HS-27A (cell line): ENCODE measurements around the gene AFAP1.

Source experiments
- DNase-seq: peaks from one replicate; pipeline ENCODE4 v3.0.0-alpha.2; 2012; ENCODE audit warnings: low read depth, missing footprints

Gene AFAP1

DNA sequence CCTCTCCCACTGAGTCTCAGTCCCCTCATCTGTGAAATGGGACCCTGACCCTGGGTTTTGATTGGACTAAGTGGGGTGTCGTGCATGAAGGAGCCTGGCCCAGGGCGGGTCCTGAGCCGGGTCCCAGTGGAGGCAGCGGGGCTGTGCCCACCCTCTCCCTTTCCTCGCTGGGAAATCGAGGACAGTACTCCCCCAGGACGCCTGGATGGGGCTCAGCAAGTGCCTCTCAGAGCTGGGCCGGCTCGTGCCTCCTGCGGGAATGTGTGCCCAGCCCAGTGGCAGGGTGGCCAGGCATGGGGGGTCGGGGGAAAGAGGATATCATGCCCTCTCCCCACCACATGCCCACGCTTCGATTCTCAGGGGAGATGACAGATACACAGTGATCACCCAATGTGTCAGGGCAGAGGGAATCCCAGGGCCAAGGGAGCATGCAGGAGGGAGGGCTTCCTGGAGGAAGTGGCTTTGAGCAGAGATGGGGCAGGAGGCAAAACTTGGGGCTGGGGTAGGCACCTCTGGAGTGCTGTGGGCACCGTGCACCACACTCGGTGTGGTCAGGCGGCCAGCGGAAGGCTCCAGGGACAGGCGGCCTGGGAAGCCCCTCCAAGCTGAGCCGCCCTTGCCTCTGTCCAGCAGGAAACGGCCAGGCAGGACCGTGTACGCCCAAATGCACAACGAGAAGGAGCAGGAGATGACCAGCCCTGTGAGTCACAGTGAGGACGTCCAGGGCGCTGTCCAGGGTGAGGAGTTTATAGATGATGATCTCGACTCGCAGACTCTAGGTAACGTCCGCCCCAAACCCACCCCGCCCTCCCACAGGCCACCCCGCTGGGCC is 203.0 kb downstream of the AFAP1 start:
- no peak for DNase-seq

DNA sequence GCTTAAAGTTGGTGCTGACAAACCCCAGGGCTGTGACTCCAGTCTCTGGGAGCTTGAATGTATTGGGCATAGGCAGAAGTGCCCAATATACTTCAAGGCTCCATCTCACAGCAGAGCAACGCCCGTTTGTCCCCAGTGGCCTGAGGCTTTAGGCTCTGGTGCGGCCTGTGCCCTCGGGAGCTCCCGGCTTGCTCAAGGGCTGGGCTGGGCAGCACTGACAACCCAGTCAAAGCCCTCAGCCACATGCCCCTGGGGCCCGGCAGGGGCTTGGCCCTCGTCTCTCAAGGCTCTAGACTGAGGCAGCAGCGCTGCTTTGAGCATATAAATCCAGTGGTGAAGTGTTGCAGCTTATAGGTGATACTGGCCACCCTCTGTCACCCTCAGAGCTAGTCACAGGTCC is 203.7 kb downstream of the AFAP1 start:
- no peak for DNase-seq

DNA sequence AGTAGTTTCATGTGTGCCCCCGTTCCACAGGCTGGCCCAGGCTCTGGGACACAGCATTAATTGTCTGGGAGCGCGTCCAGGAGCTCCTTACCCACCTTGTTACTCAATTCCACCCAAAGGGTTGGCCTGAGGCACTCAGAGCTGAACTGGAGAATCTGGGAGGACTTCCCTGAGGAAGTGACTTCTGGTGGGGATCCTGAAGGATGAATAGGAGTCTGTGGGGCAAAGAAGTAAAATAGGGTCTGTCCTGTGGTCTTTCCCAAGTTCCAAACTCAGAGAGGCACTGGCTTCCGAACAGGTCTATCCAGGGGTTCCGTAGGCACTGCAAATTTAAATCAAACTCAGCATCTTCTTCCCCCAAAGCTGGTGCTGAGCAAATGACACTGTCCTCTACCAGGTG is 204.3 kb downstream of the AFAP1 start:
- DNase-seq = no peak

DNA sequence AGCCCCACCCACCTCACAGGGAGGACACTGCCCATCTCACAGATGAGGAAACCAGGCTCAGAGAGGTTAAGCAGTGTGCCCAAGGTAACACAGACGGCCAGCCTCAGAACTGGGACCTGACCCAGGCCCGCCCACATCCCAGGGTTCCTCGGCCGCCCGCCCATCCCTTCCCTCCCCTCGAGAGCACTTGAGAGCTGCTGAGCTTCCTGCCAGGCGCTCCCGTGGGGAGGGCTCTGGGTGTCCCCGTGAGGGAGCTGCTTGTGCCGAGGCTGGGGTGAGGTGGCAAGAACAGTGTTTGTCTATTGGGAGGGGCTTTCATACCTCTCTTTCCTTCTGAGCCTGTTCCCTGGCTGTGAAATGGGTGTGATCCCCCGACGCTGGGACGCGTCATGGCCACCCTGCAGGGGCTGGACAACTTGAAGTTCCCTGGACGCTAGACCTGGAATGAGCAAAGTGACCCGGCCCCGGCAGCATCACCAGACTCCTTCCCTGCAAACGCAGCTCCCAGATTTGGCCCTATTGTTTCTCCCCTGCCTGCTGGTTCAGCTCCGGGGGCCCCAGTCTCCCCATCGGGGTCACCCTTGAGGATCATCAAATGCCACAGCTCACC is 204.9 kb downstream of the AFAP1 start:
- no peak for DNase-seq

DNA sequence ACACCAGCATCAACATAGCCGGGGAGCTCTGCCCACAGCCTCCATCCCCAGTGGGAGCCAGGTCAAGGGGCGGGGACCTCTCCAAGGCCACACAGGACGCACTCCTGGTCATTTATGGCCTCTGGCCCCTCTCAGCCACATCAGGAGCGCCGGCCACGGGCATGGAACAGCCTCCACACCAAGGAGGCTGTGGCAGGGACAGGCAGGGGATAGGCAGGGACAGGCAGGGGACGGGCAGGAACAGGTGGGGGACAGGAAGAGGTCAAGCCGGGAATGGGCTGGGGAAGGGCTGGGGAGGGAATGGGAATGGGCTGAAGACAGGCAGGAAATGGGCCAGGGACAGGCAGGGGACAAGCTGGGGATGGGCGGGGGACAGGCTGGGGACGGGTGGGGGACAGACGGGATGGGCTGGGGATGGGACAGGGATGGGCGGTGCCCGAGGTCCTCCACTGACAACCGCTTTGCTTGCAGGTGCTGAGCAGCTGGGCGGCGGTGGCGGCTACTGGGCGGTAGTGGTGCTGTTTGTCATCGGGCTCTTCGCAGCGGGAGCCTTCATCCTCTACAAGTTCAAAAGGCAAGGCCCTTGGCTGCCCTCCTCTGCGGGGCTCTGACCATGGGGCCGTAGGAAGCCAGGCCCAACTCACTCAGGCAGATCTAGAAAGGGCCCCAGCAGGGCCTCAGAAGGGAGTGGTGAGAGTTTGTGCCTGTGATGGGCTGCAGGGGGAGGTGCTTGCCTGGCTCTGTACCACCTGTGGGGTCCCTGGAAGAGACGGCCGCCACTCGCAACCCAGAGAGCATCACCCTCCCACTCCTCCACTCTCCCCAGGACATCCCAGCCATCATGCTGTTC is 205.6 kb downstream of the AFAP1 start:
- DNase-seq = no peak

DNA sequence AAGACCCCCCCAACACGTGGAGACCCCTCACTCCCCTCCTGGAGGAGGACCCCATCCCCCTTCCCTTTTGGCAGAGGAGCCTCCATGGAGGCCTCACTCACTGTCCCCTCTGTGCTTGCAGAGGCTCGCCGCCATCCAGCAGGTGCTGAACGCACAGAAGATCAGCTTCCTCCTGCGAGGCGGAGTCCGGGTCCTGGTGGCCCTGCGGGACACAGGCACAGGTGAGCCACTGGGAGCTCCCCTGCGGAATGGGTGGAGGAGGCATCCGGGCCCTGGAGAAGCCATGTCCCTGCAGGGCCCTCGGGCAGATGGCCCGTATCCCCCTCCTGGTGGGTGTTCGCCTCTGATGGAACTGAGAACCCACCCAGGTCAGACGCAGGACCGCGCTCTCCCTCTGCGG is 206.5 kb downstream of the AFAP1 start:
- DNase-seq = no peak

DNA sequence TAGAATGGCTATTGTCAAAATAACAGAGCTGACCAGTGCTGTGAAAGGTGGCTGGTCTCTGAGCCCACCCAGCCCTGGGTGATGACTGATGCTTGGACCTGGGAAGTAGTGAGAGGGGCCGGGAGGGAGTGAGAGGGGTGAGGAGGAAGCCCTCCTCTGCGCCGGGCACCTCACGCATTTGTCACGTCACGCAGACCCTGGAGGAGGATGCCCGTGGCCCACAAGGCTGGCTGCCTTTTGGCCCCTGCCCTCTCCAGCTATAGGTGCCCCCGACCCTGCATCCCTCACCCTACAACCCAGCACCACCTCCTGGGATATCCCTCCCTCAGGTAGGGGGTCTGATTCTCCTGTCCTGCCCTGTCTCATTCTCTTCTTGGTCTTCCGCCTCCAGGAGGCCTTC is 207.4 kb downstream of the AFAP1 start:
- DNase-seq = no peak

DNA sequence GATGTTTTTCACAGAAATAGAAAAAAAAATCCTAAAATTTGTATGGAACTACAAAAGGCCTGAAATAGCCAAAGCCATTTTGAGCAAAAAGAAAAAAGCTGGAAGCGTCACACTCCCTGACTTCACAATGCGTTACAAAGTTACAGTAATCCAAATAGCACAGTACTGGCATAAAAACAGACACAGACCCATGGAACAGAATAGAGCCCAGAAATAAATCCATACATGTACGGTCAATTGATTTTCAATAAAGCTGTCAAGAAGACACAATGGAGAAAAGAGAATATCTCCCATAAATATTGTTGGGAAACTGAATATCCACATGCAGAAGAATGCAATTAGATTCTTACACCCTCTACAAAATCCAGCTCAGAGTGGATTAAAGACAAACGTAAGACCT is 208.2 kb downstream of the AFAP1 start:
- no peak for DNase-seq

DNA sequence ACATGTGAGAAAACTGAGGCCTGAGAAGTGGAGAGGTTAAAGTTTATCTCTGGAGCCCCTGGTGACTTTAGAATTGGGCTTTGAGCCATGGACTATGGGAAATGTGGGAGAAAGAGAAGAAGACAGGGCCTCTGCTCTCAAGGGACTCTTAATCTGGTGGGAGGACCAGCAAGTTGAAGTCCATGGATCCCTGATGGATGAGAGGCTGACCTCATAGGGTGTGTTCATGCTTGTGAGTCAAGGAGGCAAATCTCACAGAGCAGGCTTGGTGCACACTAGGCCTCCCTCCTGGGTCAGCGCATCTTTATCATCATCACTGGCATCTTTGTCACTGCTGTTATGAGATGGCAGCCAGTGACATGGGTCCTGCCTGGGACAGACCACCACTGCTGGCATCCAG is 211.9 kb downstream of the AFAP1 start:
- no peak for DNase-seq

DNA sequence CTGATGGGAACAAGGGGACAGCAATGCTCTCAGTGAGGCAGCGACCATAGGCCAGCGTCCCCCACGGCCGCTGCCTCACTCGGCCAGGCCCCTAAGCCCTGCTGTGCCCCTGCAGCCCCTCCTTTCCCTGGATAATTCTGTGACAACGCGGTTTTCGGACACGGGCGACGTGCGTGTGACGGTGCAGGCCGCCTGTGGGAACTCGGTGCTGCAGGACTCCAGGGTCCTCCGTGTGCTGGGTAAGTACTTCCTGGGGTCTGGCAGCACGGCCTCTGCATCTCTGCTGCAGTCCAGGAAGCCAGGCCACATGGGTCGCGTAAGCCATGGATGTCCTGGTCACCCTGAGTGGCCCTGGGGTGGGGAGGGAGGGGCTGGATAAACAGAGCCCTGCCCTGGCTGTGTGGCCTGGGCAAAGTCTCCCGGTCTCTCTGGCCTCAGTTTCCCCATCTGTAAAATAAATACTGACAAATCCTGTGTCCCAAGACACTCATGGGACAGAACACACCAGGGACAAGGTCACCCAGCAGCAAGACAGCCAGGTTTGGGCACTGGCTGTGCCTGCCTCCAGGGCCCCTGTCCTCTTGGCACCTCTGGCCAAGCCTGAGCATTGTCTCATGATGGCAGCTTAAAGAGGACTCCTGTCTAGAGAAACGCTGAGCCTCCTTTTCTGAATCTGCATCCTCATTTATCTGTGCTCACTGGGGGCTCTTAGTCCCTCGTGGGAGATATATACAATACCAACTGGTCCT is 212.8 kb downstream of the AFAP1 start:
- DNase-seq = no peak

DNA sequence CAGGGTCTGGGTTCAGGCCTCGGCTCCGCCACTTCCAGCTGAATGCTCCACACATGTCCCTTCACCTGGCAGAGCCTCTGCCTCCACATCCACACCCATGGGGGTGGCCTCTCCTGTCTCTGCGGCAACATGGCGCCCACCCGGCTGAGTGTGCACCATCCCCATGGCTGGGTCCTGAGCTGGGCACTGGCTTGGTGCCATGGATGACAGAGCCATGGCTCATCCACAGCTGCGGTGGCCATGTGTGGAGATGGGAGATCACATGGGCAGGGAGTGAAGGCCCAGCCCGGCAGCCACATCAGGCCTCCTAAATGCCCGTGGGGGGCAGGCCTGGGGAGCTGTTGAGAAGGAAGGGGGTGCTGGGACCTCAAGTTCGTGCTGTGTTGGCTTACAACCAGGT is 213.7 kb downstream of the AFAP1 start:
- peak; percentile 49 for DNase-seq

DNA sequence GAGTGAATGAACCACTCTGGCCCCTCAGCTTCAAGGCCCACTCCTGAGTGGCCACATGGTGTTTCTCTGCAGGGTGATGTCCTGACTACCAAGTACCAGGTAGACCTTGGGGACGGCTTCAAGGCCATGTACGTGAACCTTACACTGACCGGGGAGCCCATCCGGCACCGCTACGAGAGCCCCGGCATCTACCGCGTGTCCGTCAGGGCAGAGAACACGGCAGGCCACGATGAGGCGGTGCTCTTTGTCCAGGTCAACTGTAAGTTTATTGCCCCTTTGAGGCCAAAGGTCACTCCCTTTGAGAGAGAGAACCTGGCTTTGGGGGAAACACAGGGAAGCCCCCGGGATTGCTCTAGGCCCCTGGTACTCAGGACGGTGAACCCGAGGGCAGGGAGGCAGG is 216.0 kb downstream of the AFAP1 start:
- no peak for DNase-seq

DNA sequence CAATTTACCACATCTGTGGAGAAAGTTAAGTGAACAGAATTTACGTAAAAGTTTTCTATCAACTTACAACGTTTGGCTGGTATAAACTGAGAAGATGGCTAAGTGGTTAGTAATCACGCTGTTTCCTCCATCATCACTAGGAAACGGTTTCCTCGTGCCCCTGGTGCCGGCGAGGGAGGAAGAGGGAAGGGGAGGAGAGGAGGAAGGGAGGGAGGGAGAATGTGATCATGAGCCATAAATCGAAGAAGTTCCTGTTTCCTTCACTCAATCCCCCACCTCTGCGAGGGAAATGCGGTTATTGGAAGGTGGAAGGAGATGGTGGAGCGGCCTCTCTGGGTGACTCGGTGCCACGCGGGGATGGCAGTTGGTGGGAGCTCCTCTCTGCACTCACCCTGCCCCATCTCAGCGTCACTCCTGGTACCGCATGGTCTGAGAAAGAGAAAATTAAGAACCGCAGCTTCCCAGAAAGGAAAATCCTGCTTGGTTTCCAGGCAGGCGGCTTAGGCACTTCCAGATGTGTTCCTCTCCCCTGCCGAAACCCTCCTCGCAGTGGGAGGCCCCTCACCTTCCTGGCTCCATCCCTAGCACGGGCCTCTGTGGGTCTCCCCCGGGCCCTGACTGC is 216.8 kb downstream of the AFAP1 start:
- DNase-seq = no peak

DNA sequence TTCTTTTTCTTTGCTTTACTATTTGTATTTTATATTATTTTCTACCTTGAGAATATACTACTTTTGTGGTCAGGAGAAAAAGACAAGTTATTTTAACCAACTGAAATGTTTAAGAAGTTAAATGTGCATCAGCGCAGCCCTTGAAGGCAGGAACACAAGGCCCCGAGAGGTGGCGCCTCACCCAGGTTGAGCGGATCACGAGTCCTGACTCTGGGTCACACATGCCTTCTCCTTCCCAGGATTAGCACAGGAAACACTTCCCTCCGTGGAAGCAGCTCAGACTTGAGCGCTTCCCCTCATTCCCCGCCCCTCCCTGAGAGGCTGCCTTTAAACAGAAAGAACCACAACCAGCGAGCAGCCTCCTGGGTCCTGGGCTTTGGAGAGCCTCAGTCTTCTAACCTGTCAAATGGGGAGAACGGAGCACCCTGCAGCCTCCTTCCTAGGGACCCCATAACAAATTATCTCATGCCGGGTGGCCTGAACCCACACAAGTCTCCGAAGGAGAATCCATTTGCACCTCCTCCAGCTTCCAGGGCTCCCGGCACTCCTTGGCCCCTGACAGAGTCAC is 217.6 kb downstream of the AFAP1 start:
- no peak for DNase-seq

DNA sequence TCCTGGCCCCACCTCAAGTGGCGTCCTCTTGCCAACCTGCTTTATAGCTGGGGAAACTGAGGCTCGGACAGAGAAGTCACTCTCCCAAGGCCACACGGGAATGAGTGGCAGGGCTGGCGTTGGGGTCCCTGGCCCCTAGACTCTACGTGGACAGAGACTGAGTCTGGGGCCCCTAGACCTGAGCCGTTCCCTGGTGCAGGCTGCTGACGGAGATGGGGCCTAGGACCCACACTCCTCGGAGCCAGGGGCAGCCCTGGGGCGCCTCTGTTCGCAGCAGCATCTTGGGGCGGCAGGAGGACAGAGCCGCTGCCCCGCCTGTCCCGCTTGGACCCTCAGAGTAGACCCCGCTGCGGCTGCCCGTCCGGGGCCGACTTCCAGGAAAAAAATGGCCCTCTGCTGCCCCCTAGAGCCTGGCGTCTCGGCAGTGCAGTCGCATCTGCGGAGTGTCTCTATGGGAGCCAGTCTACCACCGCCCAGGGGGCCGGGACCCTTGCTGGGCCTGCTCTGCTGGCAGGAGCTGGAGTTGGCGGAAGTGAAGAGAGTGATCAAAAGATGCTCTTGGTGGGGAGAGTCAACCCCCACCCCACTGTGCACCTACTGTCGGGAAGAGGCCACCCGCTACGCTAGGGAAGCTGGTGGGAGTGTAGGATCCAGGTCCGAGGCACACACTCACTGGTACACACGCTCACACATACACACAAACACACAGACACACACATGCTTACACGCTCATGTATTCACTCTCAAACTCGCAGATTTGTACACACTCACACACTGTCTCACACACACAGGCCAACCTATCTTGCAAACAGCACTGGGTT is 220.1 kb downstream of the AFAP1 start:
- DNase-seq = no peak

DNA sequence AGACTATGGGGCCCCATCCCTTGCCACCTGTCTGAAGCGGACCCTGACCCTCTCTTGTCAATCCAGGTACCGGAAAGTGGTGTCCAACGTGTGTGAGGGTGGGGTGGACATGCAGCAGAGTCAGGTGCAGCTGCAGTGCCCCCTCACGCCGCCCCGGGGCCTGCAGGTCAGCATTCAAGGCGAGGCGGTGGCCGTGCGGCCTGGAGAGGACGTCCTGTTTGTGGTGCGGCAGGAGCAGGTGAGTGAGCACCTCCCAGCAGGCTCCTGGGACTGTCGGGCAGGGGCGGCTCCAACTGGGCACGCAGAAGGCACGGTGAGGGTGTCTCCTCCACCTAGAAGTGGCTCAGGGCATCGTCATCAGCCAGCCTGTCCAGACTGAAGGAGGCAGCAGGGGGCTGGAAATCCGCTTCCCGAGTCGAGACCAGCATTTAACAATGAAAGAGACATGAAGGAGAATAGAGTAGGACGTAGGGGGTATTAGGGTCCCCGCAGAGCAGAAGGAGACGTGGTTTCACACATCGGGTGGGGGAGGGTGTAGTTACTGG is 221.6 kb downstream of the AFAP1 start:
- no peak for DNase-seq

DNA sequence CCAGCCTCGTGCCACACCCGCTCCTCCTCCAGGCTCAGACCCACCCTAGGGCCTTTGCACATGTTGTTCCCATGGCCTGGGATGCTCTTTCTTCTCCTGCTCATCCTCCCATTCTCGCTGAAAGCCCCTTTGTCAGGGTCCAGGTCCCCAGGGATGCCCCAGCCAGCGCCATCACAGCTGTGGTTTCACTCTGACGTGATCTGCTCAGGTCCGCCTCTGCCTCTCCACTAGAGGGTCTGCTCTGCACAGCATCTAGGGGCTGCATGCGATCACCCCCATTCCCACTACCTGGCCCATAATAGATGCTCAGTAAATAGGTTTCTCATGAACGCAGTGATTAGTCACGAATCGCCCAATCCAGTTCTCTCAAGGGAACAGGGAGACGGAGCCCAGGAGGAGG is 222.5 kb downstream of the AFAP1 start:
- no peak for DNase-seq

DNA sequence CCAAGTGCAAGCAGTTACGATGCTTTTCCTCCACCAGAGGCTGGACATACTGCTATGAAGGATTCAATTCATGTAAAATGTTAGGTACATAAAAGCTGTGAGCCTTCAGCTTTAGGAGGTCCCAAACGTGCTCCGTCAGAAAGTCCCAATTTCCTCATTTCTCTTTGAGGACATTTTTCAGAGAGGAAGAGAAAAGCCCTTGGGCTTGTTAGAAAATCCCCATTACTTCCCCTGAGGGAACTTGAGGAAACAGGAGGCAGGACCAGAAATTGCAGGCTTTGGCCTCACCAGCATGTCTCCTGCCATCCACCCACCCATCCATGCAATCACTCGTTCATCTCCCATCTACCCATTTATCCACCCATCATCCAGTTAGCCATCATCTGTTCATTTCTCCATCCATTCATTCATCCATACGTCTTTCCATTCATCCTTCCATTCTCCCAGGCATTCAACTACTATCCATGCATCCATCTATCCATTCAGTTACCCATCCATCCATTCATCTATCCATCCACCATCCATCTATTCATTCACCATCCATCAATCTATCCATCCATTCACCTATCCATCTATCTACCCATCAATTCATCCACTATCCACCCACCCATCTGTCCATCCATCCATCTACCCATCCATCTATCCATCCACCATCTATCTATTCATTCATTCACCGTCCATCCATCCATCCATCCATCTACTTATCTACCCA is 223.5 kb downstream of the AFAP1 start:
- no peak for DNase-seq

DNA sequence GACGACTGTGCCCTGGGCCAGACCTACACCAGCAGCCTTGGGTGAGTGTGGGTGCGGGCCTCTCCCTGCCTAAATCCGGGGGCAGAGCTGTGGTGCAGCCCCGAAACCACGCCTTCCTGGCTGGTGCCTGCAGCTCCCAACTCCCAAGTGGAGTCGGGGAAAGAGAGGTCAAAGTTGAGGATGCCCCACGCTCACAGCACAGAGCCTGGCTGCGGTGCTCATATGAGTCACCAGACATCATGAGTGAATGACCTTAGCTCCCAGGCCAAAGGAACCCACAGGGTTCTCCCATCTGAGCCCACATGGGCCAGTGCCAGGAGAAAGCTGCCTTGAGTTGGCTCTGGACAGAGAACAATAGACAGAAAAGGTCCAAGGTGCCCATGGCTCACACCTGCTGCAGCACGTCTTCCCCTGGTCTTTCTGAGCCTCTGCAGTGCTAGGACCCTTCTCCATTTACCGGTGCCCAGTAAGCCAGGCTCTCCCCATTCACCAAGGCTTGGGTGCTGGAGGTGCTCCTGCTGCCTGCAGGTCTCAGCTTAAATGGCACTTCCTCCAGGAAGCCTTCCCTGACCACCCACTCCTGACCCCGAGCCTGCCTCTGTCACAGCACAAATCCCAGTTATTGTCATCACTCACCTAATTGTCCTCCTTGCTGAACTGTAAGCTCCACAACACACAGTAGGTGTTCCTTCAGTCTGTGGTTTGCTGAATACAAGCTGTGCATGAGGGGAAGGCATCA is 224.2 kb downstream of the AFAP1 start:
- DNase-seq = no peak
